Activated T-cell treated with anti-CD3 and anti-CD28 coated beads, Interleukin-2, amount 50 U/mL, for 72 hours (primary cell): ENCODE data around the gene HOXB2. TPM values are rescaled to one million over a fixed set of nuclear protein-coding genes. Genes with fewer than 3 reads are reported as not detected.

Source experiments
- ATAC-seq, 2 donors: fragments of 150-1000 bp; cut with Tn5 transposase; replicated peaks in 1 of 2; 2 replicates each; pipeline ENCODE4 v1.10.0; 2021; ENCODE audit warnings: moderate library complexity in 2 of 2, mild to moderate bottlenecking in 1 of 2
- DNase-seq, 2 donors: peaks; one replicate each; pipeline ENCODE4 v3.0.0; 2021 to 2022; ENCODE audit warnings: mixed read lengths in 1 of 2
- H3K27ac Mint-ChIP-seq: one replicate; pipeline ENCODE4 v1.8.0; 2022; ENCODE audit warnings: mild to moderate bottlenecking, moderate library complexity, mixed read lengths
- H3K27me3 Mint-ChIP-seq: one replicate; pipeline ENCODE4 v1.8.0; 2022; ENCODE audit warnings: low read depth, mixed read lengths
- H3K36me3 Mint-ChIP-seq, 2 donors: one replicate each; pipeline ENCODE4 v1.8.0; 2022; ENCODE audit warnings: mixed read lengths in 2 of 2, mild to moderate bottlenecking in 1 of 2; ENCODE audit not compliant: insufficient read depth in 2 of 2
- H3K4me1 Mint-ChIP-seq: one replicate; pipeline ENCODE4 v1.8.0; 2022; ENCODE audit warnings: low read depth, mixed read lengths
- H3K4me3 Mint-ChIP-seq, 2 donors: one replicate each; pipeline ENCODE4 v1.8.0; 2022; ENCODE audit warnings: mild to moderate bottlenecking in 2 of 2, mixed read lengths in 2 of 2, moderate library complexity in 2 of 2
- H3K9me3 Mint-ChIP-seq, 2 donors: one replicate each; pipeline ENCODE4 v1.8.0; 2022; ENCODE audit warnings: mixed read lengths in 2 of 2
- total RNA-seq, 2 donors: library from RNA; stranded (reverse); gene quantifications; one replicate each; pipeline ENCODE4 v1.2.3, GENCODE V29; 2022

HOXB2 gene
- total RNA-seq, 2 donors from 2014 or later = 18.1 to 37.7 TPM

DNA sequence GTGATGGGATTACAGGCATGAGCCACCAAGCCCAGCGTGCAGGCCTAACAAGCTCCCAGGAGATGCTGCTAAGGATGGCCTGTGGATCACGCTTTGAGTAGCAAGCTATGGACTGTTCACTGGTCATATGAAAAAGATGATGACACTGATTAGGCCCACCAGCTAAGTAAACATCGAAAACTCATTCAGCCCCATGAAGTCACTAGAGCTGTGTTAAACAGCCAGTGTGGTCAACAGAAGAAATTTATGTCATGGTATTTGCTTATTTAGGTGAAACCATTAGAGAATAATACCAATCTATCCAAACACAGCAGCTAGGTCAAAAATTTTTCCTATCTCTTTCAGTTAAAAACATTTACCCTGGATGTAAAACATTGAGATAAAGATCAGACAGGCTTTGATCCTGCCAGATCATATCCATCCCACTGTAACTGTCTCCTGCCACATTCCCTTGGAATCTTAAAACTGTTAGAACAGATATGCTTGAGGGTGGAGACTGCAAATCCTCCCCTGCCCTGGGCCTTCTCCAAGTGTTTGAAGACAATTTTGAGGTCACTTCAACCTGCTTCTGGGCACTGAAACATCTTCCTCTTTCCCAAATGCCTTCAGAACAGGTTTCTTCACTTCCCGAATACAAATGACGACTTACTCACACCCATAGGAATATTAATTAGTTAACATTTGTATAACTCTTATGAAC, 45.0 kb downstream of the HOXB2 start:
- H3K4me3 Mint-ChIP-seq = no peak overlapping the region
- peaks cover under 1% of the 10 kb centered on the region for H3K4me1 Mint-ChIP-seq
- no peaks in the 10 kb centered on the region for H3K36me3 Mint-ChIP-seq
- no peaks in the 10 kb centered on the region for H3K9me3 Mint-ChIP-seq
- no peak for DNase-seq
- H3K27ac Mint-ChIP-seq = no peak overlapping the region
- ATAC-seq = no peak
- H3K27me3 Mint-ChIP-seq = peaks cover 60% of the 10 kb centered on the region

DNA sequence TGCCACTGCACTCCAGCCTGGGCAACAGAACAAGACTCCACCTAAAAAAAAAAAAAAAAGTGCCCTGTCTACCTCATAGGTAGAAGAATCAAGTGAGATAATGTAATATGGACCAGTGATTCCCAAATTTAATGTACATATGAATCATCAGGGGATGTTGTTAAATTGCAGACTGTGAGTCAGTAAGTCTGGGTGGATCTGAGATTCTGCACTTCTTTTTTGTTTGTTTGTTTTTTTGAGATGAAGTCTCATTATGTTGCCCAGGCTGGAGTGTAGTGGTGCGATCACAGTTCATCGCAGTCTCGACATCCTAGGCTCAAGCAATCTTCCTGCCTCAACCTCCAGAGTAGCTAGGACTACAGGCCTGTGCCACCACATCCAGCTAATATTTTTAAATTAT, 45.7 kb downstream of the HOXB2 start:
- Mint-ChIP-seq H3K36me3 (no peaks in the 10 kb centered on the region), H3K4me3 (no peak overlapping the region), H3K27me3 (peaks cover 61% of the 10 kb centered on the region), H3K9me3 (no peaks in the 10 kb centered on the region), H3K4me1 (no peaks in the 10 kb centered on the region), H3K27ac (no peak overlapping the region)
- no peak for DNase-seq
- no peak for ATAC-seq

DNA sequence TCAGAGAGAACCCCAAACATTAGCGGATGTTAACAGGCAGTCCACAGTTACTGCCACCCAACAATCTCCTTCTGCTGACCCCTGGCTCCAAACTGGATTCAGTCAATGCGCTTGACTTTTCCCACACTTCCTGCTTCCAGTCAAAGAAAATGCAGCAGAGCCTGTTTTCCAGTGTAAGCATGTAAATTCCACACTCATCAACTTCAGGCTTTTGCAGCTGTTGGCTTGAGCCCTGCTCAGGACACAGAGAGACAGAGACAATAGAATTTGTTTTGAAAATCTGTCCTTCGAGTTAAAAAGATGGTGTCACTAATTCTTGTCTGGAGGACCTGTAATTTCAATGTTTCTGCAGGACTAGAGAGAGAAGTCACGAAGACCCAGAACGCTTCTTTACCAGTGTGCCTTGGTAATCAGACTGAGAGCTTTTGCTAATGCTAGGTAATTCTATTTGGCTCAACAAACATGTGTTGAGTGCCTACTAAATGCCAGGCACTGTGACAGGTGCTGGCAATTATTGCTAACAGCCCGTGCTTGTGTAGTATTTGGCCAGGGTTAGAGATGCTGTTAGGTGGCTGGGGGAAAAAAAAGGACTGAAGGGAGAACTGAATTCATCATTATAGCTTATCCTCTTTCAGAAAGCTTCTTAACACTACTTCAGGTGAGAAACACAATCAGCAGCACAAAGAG, 46.6 kb downstream of the HOXB2 start:
- Mint-ChIP-seq H3K4me3 (no peak overlapping the region), H3K27ac (no peak overlapping the region), H3K4me1 (no peaks in the 10 kb centered on the region), H3K36me3 (no peaks in the 10 kb centered on the region), H3K27me3 (peaks cover 56% of the 10 kb centered on the region), H3K9me3 (no peaks in the 10 kb centered on the region)
- DNase-seq (no peak), ATAC-seq (no peak)

DNA sequence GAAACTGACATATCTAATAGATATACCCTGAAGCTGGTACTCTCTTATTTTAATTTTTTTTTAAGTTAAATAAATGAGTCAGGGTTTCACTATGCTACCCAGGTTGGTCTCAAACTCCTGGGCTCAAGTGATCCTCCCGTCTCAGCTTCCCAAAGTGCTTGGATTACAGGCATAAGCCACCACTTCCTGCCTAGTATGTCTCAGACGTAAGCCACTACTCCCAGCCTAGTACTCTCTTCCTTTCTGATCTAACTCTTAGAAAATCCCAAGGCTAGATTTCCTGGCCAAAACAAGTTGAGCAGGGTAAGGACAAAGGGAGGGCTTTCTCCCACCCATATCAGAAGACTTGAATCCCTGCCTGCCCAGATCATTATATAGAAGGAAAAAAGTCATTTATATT, 47.8 kb downstream of the HOXB2 start:
- no peaks in the 10 kb centered on the region for H3K4me1 Mint-ChIP-seq
- no peak overlapping the region for H3K27ac Mint-ChIP-seq
- ATAC-seq = no peak
- H3K4me3 Mint-ChIP-seq = no peak overlapping the region
- no peaks in the 10 kb centered on the region for H3K36me3 Mint-ChIP-seq
- no peak for DNase-seq
- H3K9me3 Mint-ChIP-seq = no peaks in the 10 kb centered on the region
- peaks cover 45% of the 10 kb centered on the region for H3K27me3 Mint-ChIP-seq

DNA sequence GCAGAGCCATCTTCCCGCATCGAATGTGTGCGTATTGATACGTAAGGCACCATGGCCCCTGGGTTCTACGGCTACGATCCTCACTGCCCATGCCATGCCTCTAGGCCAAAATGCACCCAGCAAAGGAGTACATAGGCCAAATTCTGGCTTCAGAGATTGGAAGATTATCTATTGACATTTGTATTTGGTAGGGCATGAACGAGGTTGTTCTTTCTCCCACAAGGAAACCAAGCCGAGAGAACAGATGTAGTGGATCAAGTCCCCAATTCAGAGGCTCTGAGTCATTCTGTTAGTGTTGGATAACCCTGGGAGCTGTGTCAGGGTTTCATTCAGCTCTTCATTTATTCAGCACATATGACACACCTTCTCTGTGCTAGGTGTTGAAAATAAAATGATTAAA, 50.6 kb downstream of the HOXB2 start:
- DNase-seq = no peak
- H3K4me1 Mint-ChIP-seq = peaks cover 13% of the 10 kb centered on the region

More for the DNA sequence above, 50.6 kb downstream of the HOXB2 start:
- Mint-ChIP-seq H3K27ac (no peak overlapping the region), H3K36me3 (no peaks in the 10 kb centered on the region), H3K9me3 (no peaks in the 10 kb centered on the region), H3K4me3 (no peak overlapping the region), H3K27me3 (peaks cover 37% of the 10 kb centered on the region)
- no peak for ATAC-seq

Other genes with a start within 250 kb of the HOXB2 start
- gene SKAP1, start 114.9 kb downstream of the HOXB2 start, total RNA-seq = 100 to 1,000 TPM in 1 of 2 donors, 10 to 100 TPM in 1; 96.6 to 108 TPM
- gene HOXB1, start 14.1 kb downstream of the HOXB2 start, total RNA-seq = not detected
- gene HOXB4, start 33.2 kb upstream of the HOXB2 start, total RNA-seq = 1 to 10 TPM; 1.9 to 3.3 TPM
- gene HOXB3, start 45.1 kb upstream of the HOXB2 start, total RNA-seq = 1 to 10 TPM; 2.9 to 8.1 TPM
- gene HOXB5, start 48.7 kb upstream of the HOXB2 start, total RNA-seq = not detected
- under 1 TPM; 0.24 to 0.51 TPM for gene HOXB6, start 59.9 kb upstream of the HOXB2 start, total RNA-seq
- 1 to 10 TPM; 1.3 to 1.6 TPM for gene HOXB7, start 65.9 kb upstream of the HOXB2 start, total RNA-seq
- not detected for gene HOXB8, start 70.2 kb upstream of the HOXB2 start, total RNA-seq
- 10 to 100 TPM; 15.0 to 23.0 TPM for gene HOXB9, start 81.2 kb upstream of the HOXB2 start, total RNA-seq
- not detected for gene PRAC1, start 177.4 kb upstream of the HOXB2 start, total RNA-seq
- gene PRAC2, start 178.1 kb upstream of the HOXB2 start, total RNA-seq = not detected
- gene HOXB13, start 183.6 kb upstream of the HOXB2 start, total RNA-seq = not detected